HG03432 (cell line): ENCODE measurements around the gene ALPI.
"Not testable (repeated sequence)": the region's sequence is repeated elsewhere in the genome, so short reads cannot be mapped to it uniquely, and the experiment has no call there.

ENCODE experiments used
- ATAC-seq: cut with Tn5 transposase; IDR thresholded peaks from one replicate; pipeline ENCODE4 v1.9.1; 2021; ENCODE audit warnings: mild to moderate bottlenecking, moderate library complexity; ENCODE audit not compliant: unreplicated experiment

The ALPI gene

DNA sequence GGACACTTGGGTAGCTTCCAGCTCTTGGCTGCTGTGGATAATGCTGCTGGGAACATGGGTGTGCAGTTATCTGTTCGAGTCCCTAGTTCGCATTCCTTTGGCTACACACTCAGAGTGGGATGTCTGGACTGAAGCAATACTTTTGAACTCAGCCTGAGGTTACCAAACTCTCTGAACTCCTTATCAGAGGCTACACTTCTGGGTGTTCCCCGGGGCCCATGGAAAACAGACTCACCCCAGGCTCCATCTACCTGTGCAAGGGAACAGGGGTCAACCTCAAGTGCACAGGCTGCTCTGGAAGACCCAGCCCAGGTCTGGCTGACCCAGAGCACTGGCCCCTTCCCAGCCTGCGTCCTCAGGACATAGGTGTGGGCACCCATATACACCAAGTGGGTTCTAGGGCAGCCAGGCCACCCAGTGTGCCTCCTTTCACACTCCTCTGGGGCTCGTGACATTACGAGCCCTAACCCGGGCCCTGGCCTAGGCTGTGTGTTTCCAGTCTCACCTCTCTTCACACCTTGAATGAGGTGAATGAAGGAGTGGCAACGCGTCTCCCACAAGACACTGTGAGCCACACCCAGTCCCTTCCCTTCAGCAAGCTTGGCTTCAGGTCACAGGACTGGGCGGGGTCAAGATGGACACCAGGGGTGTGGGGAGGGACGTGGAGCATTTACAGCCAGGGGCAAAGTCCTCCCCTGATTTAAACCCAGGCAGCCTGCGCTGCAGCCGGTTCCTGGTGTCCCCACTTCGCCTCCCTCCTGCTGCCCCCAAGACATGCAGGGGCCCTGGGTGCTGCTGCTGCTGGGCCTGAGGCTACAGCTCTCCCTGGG is at the start of gene ALPI:
ALPI (plus strand) TSS at position 728 of the 830 bp plus-strand sequence; CDS start at position 775, 47 bp downstream.
- no peak for ATAC-seq

DNA sequence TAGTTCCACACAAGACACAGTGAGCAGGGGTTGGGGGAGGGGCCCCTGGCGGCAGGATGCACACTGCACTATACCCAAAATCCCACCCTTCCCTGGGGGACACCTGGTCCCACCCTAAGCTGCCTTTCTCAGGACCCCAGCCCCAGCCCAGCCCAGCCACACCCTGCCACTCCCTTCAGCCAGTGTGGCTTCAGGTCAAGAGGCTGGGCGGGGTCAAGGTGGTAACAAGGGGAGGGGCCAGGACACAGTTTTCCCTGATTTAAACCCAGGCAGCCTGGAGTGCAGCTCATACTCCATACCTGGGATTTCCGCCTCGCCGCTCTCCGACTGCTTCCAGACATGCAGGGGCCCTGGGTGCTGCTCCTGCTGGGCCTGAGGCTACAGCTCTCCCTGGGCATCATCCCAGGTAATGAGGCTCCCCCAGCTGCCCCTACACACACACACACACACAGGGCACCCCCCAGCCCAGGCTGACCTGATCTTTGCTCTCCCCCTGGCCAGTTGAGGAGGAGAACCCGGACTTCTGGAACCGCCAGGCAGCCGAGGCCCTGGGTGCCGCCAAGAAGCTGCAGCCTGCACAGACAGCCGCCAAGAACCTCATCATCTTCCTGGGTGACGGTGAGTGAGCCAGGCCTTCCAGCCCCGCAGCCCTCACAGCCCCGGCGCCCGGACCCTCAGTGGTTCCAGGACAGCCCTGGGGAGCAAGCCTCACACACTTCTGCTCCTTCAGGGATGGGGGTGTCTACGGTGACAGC is 49.2 kb upstream of the ALPI start, which contains the start of gene ALPG:
ALPG (plus strand) TSS at position 289 of the 755 bp plus-strand sequence; CDS start at position 340, 51 bp downstream.
- no peak for ATAC-seq

DNA sequence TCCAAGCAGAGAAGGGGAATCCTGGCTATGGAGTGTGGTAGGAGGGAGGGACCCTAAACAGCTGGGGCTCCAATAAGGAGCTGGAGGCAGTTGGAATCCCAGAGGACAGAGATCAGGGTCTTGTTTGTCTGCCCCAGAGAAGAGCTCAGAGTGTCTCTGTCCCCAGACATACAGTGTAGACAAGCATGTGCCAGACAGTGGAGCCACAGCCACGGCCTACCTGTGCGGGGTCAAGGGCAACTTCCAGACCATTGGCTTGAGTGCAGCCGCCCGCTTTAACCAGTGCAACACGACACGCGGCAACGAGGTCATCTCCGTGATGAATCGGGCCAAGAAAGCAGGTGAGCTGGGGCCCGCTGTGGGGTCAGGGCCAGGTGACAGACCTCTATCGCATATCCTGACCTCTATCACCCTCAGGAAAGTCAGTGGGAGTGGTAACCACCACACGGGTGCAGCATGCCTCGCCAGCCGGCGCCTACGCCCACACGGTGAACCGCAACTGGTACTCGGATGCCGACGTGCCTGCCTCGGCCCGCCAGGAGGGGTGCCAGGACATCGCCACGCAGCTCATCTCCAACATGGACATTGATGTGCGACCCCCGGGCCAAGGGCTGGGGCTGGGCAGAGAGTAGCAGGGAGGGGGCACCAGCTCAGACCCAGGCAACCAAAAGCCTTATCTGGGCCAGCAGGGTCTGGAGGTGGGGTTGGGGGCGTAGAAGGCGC is 48.4 kb upstream of the ALPI start:
- not testable (repeated sequence) for ATAC-seq

DNA sequence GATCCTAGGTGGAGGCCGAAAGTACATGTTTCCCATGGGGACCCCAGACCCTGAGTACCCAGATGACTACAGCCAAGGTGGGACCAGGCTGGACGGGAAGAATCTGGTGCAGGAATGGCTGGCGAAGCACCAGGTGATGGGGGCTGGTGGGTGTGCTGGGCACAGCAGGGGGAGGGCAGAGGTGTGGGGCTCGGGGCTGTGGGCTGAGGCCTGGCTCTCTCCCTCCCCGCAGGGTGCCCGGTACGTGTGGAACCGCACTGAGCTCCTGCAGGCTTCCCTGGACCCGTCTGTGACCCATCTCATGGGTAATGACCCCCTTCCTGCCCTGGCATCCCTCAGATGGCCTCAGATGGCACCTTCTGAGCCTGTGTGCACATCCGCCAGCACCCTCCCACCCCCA is 47.7 kb upstream of the ALPI start:
- ATAC-seq = not testable (repeated sequence)

DNA sequence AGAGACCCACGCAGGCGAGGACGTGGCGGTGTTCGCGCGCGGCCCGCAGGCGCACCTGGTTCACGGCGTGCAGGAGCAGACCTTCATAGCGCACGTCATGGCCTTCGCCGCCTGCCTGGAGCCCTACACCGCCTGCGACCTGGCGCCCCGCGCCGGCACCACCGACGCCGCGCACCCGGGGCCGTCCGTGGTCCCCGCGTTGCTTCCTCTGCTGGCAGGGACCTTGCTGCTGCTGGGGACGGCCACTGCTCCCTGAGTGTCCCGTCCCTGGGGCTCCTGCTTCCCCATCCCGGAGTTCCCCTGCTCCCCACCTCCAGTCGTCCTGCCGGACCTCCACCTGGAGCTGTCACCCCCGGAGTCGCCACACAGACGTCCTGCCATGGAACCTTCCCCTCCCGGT is 46.3 kb upstream of the ALPI start:
- not testable (repeated sequence) for ATAC-seq

DNA sequence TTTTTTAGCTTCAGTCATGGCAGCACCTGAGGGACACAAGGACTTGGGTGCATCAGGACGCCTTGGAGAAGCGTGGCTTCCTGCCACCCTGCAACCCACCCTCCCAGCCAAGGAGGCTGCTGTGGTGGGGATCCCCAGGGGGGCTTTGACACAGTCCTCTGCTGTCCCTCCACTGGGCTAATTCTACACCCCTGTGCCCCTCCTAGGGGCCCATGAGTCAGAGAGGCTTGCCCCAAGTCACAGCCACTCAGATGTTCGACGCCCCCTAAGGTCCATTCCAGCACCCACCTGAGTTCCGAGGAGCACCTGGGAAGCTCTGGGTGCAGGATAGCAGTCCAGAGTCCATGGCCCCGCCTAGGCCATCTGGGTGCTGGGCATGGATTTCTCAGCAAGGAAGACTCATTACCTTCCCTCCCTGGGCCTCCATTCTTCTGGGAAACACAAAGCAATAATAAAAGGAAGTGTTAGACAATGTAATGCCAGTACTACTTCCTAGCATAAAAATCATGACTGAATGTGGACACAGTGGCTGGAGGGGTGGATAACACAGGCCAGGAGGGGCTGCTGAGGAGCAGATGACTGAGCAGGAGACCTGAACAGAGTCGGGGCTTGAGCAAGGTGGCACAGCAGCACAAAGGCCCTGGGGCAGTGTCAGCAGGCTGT is 45.6 kb upstream of the ALPI start:
- no peak for ATAC-seq

DNA sequence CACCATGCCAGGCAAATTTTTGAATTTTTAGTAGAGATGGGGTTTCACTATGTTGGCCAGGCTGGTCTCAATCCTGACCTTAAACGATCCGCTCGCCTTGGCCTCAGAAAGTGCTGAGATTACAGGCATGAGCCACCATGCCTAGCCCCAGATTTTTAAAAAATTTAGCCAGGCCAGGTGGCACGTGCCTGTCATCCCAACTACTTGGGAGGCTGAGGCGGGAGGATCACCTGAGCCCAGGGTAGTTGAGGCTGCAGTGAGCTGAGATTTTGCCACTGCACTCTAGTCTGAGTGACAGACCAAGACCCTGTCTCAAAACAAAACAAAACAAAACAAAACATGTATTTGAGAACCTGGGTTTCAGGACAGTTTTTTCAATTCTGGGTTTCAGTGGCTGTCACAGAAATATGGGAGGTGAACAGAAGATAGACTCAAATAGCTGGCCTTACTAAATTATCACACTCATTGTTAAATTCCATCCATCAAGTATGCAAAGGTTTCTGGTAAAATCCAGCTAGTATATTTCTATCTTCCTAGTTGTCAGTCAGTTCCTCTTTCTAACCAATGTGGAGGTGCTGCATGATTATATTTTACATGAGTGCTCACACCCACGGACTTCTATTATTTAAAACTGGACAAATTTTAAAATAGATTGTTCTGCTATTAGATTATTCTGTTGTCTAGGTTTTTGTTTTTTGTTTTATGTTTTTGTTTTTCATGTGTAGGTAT is 43.9 kb upstream of the ALPI start:
- no peak for ATAC-seq

DNA sequence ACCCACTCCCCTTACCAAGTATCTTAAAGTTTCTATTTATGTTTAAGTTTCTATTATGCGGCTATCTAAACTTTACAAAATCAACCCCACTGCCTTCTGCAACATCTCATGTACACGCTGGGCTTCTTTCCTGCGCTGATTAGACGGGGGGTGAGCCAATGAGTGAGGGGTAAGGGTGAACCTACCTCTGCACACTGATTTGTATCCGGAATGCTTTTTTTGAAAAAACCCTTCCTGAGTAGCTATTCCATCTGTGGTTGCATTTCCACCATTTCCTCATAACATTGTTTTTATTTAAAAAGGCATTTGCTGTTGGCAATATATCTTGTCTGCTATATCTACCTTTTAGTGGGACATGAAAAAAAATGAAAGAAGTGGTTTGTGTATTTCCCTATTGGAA is 43.0 kb upstream of the ALPI start:
- no peak for ATAC-seq

DNA sequence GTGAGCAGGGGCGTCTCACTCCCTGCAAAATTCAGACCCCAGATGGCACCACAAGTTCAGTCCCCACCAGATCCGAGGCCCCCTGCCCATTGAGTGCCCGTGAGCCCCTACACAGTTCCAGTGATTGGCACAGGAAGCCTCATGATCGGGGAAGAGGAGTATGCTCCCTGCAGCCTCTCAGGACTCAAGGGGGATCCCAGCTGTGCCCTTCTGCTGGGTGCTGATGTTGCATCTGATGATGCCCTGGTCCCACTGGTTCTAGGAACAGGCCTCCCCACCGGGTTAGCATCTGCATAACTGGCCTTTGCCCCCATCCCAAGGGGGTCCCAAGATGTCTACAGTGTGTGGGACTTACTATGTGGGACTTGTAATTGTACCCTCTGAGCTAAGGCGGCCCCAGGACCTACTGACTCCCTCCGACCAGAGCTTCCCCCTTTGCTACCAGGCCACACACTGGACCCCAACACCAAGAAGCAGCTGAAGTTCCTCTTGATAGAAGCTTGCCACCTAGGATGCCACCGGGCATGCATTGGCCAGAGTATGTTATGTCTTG is 40.7 kb upstream of the ALPI start:
- no peak for ATAC-seq

DNA sequence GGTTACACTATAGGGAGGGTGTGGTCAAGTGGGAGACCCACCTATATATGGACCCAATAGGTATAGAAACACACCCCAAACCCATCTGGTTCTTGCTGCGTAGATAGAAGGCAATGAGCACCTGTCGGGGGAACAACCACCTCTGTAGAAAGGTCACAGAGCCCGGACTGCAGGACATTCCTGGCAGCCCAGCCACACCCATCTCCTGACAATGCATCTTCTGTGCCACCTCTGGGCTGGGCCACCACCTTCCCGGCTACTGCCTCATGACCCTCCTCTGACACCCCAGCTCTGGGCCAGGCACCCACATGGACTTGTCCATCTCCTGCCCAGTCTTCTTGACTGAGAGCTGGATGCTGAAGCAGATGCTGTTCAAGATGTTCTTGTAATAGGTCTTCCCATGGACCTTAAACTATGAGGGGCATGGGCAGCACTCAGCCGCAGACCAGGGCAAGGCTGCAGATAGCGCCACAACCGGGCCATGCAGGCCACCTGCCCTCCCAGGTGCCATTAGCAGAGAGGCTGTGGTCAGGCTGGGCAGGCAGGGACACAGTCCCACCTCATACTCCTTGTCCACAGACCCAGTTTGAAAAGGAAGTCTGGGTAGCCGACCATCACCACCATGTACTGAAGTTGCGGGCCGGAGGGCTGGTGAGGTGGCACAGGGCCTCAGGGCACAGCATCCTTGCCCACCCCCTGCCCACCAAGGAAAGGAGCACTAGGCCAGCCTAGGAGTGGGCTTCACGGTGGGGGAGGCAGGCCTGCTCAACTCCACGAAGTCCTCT is 40.0 kb upstream of the ALPI start:
- ATAC-seq = no peak

DNA sequence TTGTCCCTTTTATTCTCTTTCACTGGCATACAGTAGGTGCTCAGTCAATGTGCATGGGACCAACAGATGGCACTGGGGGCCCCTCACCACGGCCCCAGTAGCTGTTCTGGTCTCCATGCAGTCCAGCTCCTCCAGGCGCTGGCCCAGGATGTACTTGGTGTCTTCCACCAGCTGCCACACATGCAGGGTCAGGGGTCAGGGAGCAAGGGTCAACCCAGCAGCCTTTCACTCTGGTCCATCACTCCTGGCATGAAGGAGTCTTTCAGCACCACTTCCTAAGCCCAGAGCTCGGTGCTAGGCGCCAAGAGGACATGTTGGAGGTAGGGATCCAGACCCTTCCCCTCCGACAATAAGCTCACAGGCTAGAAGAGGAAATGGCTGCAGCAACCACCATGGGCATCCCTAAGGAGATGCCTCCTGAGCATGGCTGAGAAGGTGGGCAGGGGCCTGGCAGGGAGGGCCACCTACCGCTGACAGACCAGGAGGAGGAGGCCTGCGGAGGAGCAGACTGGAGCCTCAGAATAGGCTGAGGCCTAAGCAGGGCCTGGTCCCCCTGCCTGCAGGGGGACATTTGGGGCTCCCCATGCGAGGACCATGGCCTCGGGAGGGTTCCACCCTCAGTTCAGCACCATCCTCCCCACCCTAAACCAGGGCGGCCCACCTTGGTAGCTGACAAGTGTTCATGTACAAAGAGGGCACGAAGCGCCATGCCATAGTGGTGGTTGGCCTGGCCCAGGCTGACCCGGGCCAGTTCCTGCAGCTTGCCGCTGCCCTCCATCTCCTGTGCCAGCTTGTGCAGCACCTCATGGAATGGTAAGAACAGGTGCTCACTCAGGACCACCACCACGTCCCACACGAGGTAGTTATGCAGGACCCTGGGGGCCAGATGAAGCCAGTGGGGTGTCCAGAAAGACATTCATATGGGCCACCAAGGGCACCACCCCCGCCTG is 39.2 kb upstream of the ALPI start:
- ATAC-seq = no peak

DNA sequence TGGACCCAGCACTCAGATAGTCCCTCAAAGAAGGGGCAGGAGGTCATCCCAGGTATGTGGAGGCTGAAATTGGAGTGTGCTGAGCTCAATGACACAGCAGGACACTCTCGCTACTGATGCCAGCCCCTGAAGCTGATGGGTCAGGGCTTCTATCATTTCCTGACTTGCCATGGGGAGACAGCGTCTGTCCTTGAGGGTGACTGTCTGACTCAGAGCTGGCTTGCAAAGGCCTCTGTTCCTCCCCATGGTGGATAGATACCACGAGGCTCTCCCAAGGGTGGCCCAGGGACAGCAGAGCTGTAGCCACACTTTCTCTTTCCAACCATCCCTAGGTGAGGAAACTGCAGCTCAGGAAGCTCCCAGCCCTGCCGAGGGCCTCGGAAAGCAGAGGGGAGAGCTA is 38.5 kb upstream of the ALPI start:
- ATAC-seq = no peak

DNA sequence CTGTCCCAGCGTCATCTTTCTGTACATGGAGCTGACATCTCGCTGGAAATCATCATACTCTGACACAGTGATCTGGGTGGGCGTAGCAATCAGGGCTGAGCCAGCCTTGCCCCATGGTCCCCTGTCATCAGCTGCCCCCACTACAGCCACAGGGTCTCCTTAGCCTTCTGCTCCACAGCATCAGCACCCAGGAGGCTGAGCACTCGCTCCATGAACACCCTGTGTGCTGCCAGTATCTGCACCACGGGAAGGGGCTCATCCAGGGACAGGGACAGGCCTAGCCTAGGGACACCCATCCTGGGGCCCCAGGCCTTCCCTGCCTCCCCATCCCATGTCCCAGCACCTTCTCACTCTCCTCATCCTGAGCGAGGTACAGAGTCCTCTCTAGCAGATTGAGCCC is 37.9 kb upstream of the ALPI start:
- ATAC-seq = no peak

DNA sequence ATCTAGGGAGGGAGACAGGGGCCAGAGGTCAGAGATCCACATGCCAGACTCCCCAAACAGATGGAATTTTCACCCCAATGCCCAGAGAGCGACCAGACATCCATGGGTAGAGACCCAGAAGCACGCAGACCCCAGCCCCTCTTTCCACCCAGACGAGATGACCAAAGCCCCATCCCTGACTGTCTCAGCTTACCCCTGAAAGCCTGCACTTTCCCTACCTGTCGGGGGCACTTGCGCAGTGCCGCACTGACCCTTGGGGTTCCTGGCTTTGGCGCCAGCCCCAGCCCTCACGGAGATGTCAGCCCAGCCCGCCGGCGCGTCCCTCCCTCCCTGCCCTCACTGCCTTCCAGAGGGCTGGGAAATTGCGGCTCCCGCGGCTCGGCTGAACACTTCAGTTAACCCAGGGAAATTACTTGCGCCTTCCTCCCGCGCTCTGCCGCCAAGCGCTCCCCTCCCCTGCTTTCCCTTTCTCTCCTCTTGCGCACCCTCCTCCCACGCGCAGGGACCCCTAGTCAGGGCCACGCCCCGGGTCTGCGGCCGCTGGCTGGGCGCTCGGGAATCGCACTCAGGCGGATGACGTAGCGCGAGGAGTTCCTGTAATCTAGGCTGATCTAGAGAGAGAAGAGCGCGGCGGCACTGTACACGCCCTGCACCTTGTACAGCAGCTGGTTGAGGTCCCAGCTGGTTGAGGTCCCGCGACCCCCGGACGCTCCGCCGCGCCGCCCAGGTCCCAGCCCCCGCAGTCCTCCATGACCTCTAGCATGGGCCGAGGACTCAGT is 37.3 kb upstream of the ALPI start:
- ATAC-seq = no peak

DNA sequence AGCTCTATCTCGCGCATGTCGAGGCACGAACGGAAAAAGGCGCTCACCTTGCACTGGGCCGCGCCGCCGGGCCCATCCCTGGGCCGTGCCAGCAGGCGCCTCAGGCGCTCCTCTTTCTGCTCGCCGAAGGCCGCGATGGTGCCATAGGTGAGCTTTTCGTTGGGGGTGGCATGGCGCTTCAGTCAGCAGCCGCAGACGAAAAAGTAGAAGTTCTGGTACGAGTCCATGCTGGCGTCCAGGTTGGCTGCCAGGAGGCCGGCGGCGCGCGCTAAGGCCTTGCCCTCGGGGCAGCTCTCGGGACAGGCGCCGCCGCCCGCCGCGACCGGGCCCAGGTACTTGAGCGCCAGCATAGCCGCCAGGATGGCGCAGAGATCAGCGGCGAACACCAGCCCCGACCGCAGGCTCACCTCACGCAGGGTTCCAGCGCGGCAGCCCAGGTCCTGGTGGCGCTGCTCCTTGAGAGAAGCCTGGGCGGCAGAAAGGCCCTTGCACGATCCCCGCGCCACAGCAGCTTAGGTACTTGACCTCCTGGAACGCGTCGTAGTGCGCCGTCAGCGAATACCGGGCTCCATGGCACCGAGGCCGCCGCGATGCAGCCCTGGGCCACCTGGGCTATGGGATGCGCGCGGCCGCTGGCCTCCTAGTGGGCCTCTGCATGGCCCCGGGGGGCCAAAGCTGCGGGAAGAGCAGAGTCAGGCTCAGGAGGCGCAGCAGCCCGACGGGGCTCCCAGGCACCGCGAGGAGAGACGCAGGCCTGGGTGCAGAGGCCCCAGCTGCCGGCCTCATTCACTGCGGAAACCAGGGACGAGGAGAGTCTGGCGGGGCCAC is 36.5 kb upstream of the ALPI start:
- no peak for ATAC-seq

DNA sequence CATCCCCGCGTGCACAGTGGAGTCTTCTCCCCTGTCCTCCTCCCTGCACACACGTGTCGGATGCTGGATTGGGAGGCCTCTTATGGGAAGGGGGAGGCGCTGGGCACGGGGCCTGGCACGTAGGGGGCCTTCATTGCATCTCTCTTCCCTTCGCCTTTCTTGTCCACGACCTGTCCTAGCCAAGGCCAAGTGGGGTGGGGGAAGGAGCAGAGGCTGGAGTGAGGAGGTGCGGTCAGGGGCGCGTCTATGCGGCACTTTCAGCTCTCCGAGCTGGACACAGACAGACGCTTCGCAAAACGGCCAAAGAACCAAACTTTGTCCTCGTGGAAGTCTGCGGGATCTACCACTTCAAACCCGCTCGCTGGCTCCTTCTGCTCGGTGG is 35.9 kb upstream of the ALPI start:
- no peak for ATAC-seq
